ENCODE data around the gene SDR9C7. TPM values are rescaled to one million over a fixed set of nuclear protein-coding genes. Genes with fewer than 3 reads are reported as not detected.

Gene SDR9C7
- total and polyA plus RNA-seq, 2 of the 8 experiments (the other 6 are each of a cell fraction or from before 2014, with no cell fraction given): 0.11 TPM; not detected in 1

DNA sequence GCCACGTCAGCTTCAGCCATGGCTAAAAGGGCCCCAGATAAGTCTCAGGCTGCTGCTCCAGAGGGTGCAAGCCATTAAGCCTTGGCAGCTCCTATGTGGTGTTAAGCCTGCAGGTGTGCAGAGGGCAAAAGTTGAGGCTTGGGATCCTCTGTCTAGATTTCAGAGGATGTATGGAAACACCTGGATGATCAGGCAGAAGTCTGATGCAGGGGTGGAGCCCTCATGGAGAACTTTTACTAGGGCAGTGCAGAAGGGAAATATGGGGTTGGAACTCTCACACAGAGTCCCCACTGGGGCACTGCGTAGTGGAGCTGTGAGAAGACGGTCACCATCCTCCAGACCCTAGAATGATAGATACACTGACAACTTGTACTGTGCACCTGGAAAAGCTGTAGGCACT lies 47.9 kb downstream of the SDR9C7 start:
- Histone ChIP-seq H2AK5ac (ENCODE audit: low read depth, low read length) (no peak overlapping the region), H3K79me2 (ENCODE audit: control insufficient read depth in 1 of 2, insufficient read depth in 2 of 2, low read length in 2 of 2) (no peaks in the 10 kb centered on the region), H3K9ac (replicated peaks in 1 of 4; ENCODE audit: extremely low read depth in 1 of 4, low read depth in 3 of 4, low read length in 3 of 4) (no peak overlapping the region), H3K23ac (ENCODE audit: insufficient read length) (no peak overlapping the region), H3K14ac (ENCODE audit: insufficient read length) (no peak overlapping the region), H3K56ac (replicated peaks; ENCODE audit: insufficient read length, low read depth, low read length) (no peak overlapping the region), H4K5ac (ENCODE audit: insufficient read length, low read depth, low read length) (no peak overlapping the region), H2BK5ac (ENCODE audit: low read depth, low read length) (no peak overlapping the region), H3K79me1 (ENCODE audit: low read depth, low read length) (no peaks in the 10 kb centered on the region), H3K27me3 (replicated peaks in 1 of 4; ENCODE audit: control insufficient read depth in 3 of 4, extremely low read depth in 1 of 4, insufficient read depth in 3 of 4, low read length in 3 of 4) (no peaks in the 10 kb centered on the region), H2BK15ac (ENCODE audit: low read length) (no peak overlapping the region), H3K4ac (replicated peaks; ENCODE audit: insufficient read length, low read depth, low read length) (no peak overlapping the region), H2AFZ (ENCODE audit: low read length) (no peak overlapping the region), H3K4me1 (replicated peaks in 1 of 4; ENCODE audit: control insufficient read depth in 3 of 4, insufficient read depth in 4 of 4, low read length in 3 of 4) (no peaks in the 10 kb centered on the region), H4K8ac (ENCODE audit: extremely low read depth, insufficient read depth, low read length) (no peak overlapping the region), H2BK12ac (ENCODE audit: low read depth, low read length) (no peak overlapping the region), H4K20me1 (replicated peaks in 1 of 2; ENCODE audit: control insufficient read depth in 1 of 2, insufficient read depth in 2 of 2, low read length in 2 of 2) (no peaks in the 10 kb centered on the region), H2BK20ac (ENCODE audit: low read length) (no peak overlapping the region), H3K4me2 (ENCODE audit: insufficient read depth in 1 of 2, low read depth in 2 of 2, low read length in 2 of 2) (no peak overlapping the region), H3K23me2 (ENCODE audit: low read depth, low read length) (peaks cover 1% of the 10 kb centered on the region; the same call in 1 of the 2 replicates), H3K9me3 (ENCODE audit: insufficient read depth in 2 of 2, low read depth in 1 of 2, low read length in 1 of 2) (peaks cover 49% of the 10 kb centered on the region in 2 experiments), H3K18ac (ENCODE audit: extremely low read depth, low read length) (no peak overlapping the region), H4K91ac (replicated peaks; ENCODE audit: insufficient read length, low read length) (no peak overlapping the region), H2BK120ac (replicated peaks; ENCODE audit: low read depth, low read length) (no peak overlapping the region), H3K4me3 (ENCODE audit: extremely low read depth in 1 of 4, insufficient read depth in 2 of 4, low read depth in 3 of 4, low read length in 4 of 4) (no peak overlapping the region), H3K36me3 (ENCODE audit: control insufficient read depth in 2 of 4, insufficient read depth in 4 of 4, low read length in 3 of 4) (no peaks in the 10 kb centered on the region), H3K27ac (ENCODE audit: low read depth, low read length) (no peak overlapping the region)
- DNase-seq (ENCODE audit: low read depth in 1 of 2, low spot score in 2 of 2): no peak
- CTCF ChIA-PET (ENCODE audit: partially characterized antibody): no interaction called here
- TF ChIP-seq SIN3A (conservative IDR thresholded peaks at IDR 0.05 in 1 of 2, IDR thresholded peaks at IDR 0.05 in 1 of 2; ENCODE audit: low read depth in 1 of 2, low read length in 2 of 2) (no peak), POLR2A (IDR thresholded peaks at IDR 0.05; ENCODE audit: control extremely low read depth in 1 of 2, low read depth in 2 of 2, low read length in 2 of 2) (no peak), CTCF (IDR thresholded peaks at IDR 0.05; ENCODE audit: control extremely low read depth in 1 of 3, insufficient read depth in 1 of 3, low read depth in 1 of 3, low read length in 3 of 3) (no peak), MAX (IDR thresholded peaks at IDR 0.05) (no peak), USF2 (IDR thresholded peaks at IDR 0.05; ENCODE audit: low read length) (no peak)
- WGBS, 2 experiments (ENCODE audit: extremely low coverage in 1 of 2, insufficient coverage in 1 of 2, insufficient read length in 1 of 2, insufficient replicate concordance in 2 of 2, low coverage in 1 of 2, low lambda C conversion rate in 2 of 2, missing lambda C conversion rate in 1 of 2): 71% methylated on average over 3 of the region's 3 CpGs; no CpG with 5 or more reads in 1 of the 2 experiments
- no peak for FAIRE-seq
- POLR2A ChIA-PET (ENCODE audit: partially characterized antibody): no interaction called here

Data from H1 (cell line).